K562 (cell line): ENCODE results near the gene DELE1. TPM values are rescaled to one million over a fixed set of nuclear protein-coding genes. Genes with fewer than 3 reads are reported as not detected.

Experiments
- CBX3 ChIP-seq, 2 experiments: IDR thresholded peaks; 1 replicate in 1 of 2; 2 replicates in 1 of 2; pipeline ENCODE4 v1.6.1; 2012; ENCODE audit warnings: inconsistent platforms in 2 of 2, low read length in 2 of 2, borderline replicate concordance in 1 of 2, control low read depth in 1 of 2
- CTCFL ChIP-seq: IDR thresholded peaks from 2 replicates; pipeline ENCODE4 v1.6.1; 2011; ENCODE audit warnings: borderline replicate concordance, low read depth, mild to moderate bottlenecking, moderate library complexity, low read length; ENCODE audit not compliant: insufficient read depth, poor library complexity, severe bottlenecking
- DPF2 ChIP-seq: fragments of 450-650 bp; IDR thresholded peaks from 2 replicates; pipeline ENCODE4 v1.6.1; 2016
- LCOR ChIP-seq: sonication (generic); formaldehyde crosslinking; IDR thresholded peaks from 2 replicates; pipeline ENCODE4 v1.8.0; 2022; ENCODE audit warnings: mild to moderate bottlenecking, missing genetic modification reagents
- NCOR1 ChIP-seq: fragments of 450-650 bp; IDR thresholded peaks from 2 replicates; pipeline ENCODE4 v1.6.1; 2016; ENCODE audit warnings: mild to moderate bottlenecking, moderate library complexity
- PHB2 ChIP-seq: fragments of 450-650 bp; IDR thresholded peaks from 2 replicates; pipeline ENCODE4 v1.6.1; 2017; ENCODE audit warnings: low read depth
- RB1 ChIP-seq: fragments of 450-650 bp; IDR thresholded peaks from 2 replicates; pipeline ENCODE4 v1.6.1; 2017; ENCODE audit warnings: low read depth, mild to moderate bottlenecking
- SNRNP70 ChIP-seq: fragments of 200-400 bp; formaldehyde crosslinking; optimal IDR thresholded peaks from 2 replicates; pipeline ENCODE3; 2017; ENCODE audit warnings: low read depth, low read length
- TAL1 ChIP-seq: fragments of 450-650 bp; IDR thresholded peaks from 2 replicates; pipeline ENCODE4 v1.6.1; 2016; ENCODE audit warnings: mild to moderate bottlenecking
- THRB ChIP-seq: fragments of 450-650 bp; formaldehyde crosslinking; conservative IDR thresholded peaks from 2 replicates; pipeline ENCODE4 v1.4.0; 2022; ENCODE audit warnings: mild to moderate bottlenecking, missing genetic modification characterization
- ZKSCAN3 ChIP-seq: fragments of 250-450 bp; sonication (Bioruptor Pico); IDR thresholded peaks from 2 replicates; pipeline ENCODE4 v1.4.0; 2020
- ZNF197 ChIP-seq: fragments of 200-800 bp; sonication (Bioruptor generic); IDR thresholded peaks from 2 replicates; pipeline ENCODE4 v1.6.1; 2016; ENCODE audit warnings: low read depth, missing genetic modification characterization, missing compliant biosample characterization
- ZNF263 ChIP-seq: sonication (generic); formaldehyde crosslinking; IDR thresholded peaks from 2 replicates; pipeline ENCODE4 v1.8.0; 2022; ENCODE audit warnings: mild to moderate bottlenecking, missing genetic modification reagents, borderline replicate concordance
- polyA plus RNA-seq, 8 experiments: library from polyadenylated mRNA; depleted of rRNA in 4 of 8; stranded (reverse) in 5 of 8; unstranded in 3 of 8; fragments of >200 nt; fragmentation: Nextera tagmentation in 2 of 8; fragmentation: Illumina TruSeq in 1 of 8; extraction: Ambion mirVana in 2 of 8; extraction: Trizol in 1 of 8; gene quantifications; 2 replicates each; pipeline versions ENCODE4 v1.2.1 to v1.2.3, GENCODE V29; 2011 to 2014; ENCODE audit warnings: inconsistent platforms in 1 of 8, missing spikeins in 1 of 8
- total RNA-seq, 7 experiments: library from RNA; depleted of rRNA in 6 of 7; stranded (reverse); fragments of >200 nt in 6 of 7; fragmentation: Illumina TruSeq in 2 of 7; extraction: Trizol in 2 of 7; gene quantifications; 2 replicates each; pipeline versions ENCODE4 v1.2.1 to v1.2.3, GENCODE V29; 2011 to 2021; ENCODE audit warnings: low replicate concordance in 1 of 7
- TF ChIP-seq, protein P1 (sequence below): fragments of 450-650 bp; formaldehyde crosslinking; IDR thresholded peaks from 2 replicates; pipeline ENCODE4 v1.4.0; 2022; ENCODE audit warnings: missing genetic modification characterization
- TF ChIP-seq, protein P2 (sequence below): fragments of 450-650 bp; IDR thresholded peaks from 2 replicates; pipeline ENCODE4 v1.6.1; 2016; ENCODE audit warnings: low read depth

The DELE1 gene
- total and polyA plus RNA-seq, 9 of the 15 experiments (the other 6 are each of a cell fraction or from before 2014, with no cell fraction given) = 16.6 to 74.4 (median 49.8) TPM

GRCh38 chr5:141875795-141876627 lies 47.7 kb upstream of the DELE1 start (continued):
- TF ChIP-seq ZNF263 (CRISPR knock-in tag) (no peak), ZNF197 (CRISPR knock-in tag) (no peak), CTCFL (no peak), PHB2 (no peak), SNRNP70 (no peak), RB1 (no peak), TAL1 (peak; percentile 53; the same call in 1 of the 2 replicates), CBX3 (IDR thresholded peaks at IDR 0.05; ENCODE audit: borderline replicate concordance in 1 of 2, low read length in 2 of 2) (no peak; a peak in 1 of 3 replicates), DPF2 (peak; percentile 65; the same call in 1 of the 2 replicates), THRB (CRISPR knock-in tag) (no peak), NCOR1 (peak; percentile 80), ZKSCAN3 (no peak), LCOR (no peak)
- TF ChIP-seq, protein P1, sequence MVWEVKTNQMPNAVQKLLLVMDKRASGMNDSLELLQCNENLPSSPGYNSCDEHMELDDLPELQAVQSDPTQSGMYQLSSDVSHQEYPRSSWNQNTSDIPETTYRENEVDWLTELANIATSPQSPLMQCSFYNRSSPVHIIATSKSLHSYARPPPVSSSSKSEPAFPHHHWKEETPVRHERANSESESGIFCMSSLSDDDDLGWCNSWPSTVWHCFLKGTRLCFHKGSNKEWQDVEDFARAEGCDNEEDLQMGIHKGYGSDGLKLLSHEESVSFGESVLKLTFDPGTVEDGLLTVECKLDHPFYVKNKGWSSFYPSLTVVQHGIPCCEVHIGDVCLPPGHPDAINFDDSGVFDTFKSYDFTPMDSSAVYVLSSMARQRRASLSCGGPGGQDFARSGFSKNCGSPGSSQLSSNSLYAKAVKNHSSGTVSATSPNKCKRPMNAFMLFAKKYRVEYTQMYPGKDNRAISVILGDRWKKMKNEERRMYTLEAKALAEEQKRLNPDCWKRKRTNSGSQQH (CRISPR knock-in tag) = no peak
- TF ChIP-seq, protein P2, sequence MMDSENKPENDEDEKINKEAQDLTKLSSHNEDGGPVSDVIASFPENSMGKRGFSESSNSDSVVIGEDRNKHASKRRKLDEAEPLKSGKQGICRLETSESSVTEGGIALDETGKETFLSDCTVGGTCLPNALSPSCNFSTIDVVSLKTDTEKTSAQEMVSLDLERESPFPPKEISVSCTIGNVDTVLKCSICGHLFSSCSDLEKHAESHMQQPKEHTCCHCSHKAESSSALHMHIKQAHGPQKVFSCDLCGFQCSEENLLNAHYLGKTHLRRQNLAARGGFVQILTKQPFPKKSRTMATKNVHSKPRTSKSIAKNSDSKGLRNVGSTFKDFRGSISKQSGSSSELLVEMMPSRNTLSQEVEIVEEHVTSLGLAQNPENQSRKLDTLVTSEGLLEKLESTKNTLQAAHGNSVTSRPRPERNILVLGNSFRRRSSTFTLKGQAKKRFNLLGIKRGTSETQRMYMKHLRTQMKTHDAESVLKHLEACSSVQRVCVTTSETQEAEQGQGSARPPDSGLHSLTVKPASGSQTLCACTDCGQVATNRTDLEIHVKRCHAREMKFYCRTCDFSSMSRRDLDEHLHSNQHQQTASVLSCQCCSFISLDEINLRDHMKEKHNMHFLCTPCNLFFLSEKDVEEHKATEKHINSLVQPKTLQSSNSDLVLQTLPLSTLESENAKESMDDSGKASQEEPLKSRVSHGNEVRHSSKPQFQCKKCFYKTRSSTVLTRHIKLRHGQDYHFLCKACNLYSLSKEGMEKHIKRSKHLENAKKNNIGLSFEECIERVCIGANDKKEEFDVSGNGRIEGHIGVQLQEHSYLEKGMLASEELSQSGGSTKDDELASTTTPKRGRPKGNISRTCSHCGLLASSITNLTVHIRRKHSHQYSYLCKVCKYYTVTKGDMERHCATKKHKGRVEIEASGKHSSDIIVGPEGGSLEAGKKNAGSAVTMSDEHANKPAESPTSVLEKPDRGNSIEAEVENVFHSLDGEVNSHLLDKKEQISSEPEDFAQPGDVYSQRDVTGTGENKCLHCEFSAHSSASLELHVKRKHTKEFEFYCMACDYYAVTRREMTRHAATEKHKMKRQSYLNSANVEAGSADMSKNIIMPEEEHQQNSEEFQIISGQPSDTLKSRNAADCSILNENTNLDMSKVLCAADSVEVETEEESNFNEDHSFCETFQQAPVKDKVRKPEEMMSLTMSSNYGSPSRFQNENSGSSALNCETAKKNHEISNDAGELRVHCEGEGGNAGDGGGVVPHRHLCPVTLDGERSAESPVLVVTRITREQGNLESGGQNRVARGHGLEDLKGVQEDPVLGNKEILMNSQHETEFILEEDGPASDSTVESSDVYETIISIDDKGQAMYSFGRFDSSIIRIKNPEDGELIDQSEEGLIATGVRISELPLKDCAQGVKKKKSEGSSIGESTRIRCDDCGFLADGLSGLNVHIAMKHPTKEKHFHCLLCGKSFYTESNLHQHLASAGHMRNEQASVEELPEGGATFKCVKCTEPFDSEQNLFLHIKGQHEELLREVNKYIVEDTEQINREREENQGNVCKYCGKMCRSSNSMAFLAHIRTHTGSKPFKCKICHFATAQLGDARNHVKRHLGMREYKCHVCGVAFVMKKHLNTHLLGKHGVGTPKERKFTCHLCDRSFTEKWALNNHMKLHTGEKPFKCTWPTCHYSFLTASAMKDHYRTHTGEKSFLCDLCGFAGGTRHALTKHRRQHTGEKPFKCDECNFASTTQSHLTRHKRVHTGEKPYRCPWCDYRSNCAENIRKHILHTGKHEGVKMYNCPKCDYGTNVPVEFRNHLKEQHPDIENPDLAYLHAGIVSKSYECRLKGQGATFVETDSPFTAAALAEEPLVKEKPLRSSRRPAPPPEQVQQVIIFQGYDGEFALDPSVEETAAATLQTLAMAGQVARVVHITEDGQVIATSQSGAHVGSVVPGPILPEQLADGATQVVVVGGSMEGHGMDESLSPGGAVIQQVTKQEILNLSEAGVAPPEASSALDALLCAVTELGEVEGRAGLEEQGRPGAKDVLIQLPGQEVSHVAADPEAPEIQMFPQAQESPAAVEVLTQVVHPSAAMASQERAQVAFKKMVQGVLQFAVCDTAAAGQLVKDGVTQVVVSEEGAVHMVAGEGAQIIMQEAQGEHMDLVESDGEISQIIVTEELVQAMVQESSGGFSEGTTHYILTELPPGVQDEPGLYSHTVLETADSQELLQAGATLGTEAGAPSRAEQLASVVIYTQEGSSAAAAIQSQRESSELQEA = no peak
